SK-MEL-5 (cell line): Measurements from ENCODE around the gene PTH2. TPM values are rescaled to one million over a fixed set of nuclear protein-coding genes. Genes with fewer than 3 reads are reported as not detected.
"Not testable (repeated sequence)": the region's sequence is repeated elsewhere in the genome, so short reads cannot be mapped to it uniquely, and the experiment has no call there.

Source experiments
- DNase-seq: peaks from one replicate; pipeline ENCODE4 v3.0.0-alpha.2; 2016; ENCODE audit warnings: low read depth, low spot score
- in situ Hi-C: cut with HindIII; loops from 2 replicates; pipeline ENCODE4 v1.10.0; 2016; ENCODE audit warnings: low sequenced_read_pairs, high pct_unique_total_duplicates, low pct_unique_long_range_greater_than_20kb
- total RNA-seq: library from RNA; depleted of rRNA; stranded (reverse); fragments of >200 nt; shearing (Covaris generic); gene quantifications from 2 replicates; pipeline ENCODE4 v1.2.3, GENCODE V29; 2014; rRNA removed

PTH2 gene
- total RNA-seq, 1 experiment from 2014 or later, result not detected

GRCh38 chr19:49373174-49373573 lies 50.1 kb downstream of the PTH2 start:
- in situ Hi-C loops, DNase-seq: not testable (repeated sequence)

Other genes starting within 250 kb of the PTH2 start
- 0.05 TPM in 1 of 2 replicates, not detected in the other for gene SLC6A16, start 98.2 kb downstream of the PTH2 start, total RNA-seq
- not detected in 2 replicates for gene CD37, start 88.0 kb downstream of the PTH2 start, total RNA-seq
- gene TEAD2, start 61.0 kb downstream of the PTH2 start, total RNA-seq, result 15.0 and 17.4 TPM in 2 replicates
- 0.53 and 0.59 TPM in 2 replicates for gene DKKL1, start 59.6 kb downstream of the PTH2 start, total RNA-seq
- gene KASH5, start 35.2 kb downstream of the PTH2 start, total RNA-seq, result 0.19 TPM in 1 of 2 replicates, not detected in the other
- gene GFY, start 1.9 kb upstream of the PTH2 start, total RNA-seq, result not detected in 2 replicates
- 1.2 TPM in 2 replicates for gene SLC17A7, start 18.1 kb upstream of the PTH2 start, total RNA-seq
- 60.8 and 64.1 TPM in 2 replicates for gene PIH1D1, start 28.4 kb upstream of the PTH2 start, total RNA-seq
- gene ALDH16A1, start 29.8 kb upstream of the PTH2 start, total RNA-seq, result 15.1 and 16.7 TPM in 2 replicates
- gene FLT3LG, start 50.8 kb upstream of the PTH2 start, total RNA-seq, result 0.27 and 0.37 TPM in 2 replicates
- 3,128 and 3,479 TPM in 2 replicates for gene RPL13A, start 64.2 kb upstream of the PTH2 start, total RNA-seq
- 2,119 and 2,380 TPM in 2 replicates for gene RPS11, start 73.0 kb upstream of the PTH2 start, total RNA-seq
- gene FCGRT, start 89.2 kb upstream of the PTH2 start, total RNA-seq, result 0.69 and 3.1 TPM in 2 replicates
- gene RCN3, start 104.6 kb upstream of the PTH2 start, total RNA-seq, result 0.90 and 1.8 TPM in 2 replicates
- gene NOSIP, start 157.1 kb upstream of the PTH2 start, total RNA-seq, result 38.4 and 46.5 TPM in 2 replicates
- gene PRRG2, start 157.9 kb upstream of the PTH2 start, total RNA-seq, result 0.98 and 6.8 TPM in 2 replicates
- 0.87 and 1.8 TPM in 2 replicates for gene PRR12, start 167.7 kb upstream of the PTH2 start, total RNA-seq
- 4.1 and 4.4 TPM in 2 replicates for gene RRAS, start 216.7 kb upstream of the PTH2 start, total RNA-seq
- gene SCAF1, start 218.8 kb upstream of the PTH2 start, total RNA-seq, result 6.2 and 8.2 TPM in 2 replicates
- 23.3 and 27.6 TPM in 2 replicates for gene IRF3, start 242.4 kb upstream of the PTH2 start, total RNA-seq
- gene BCL2L12, start 242.5 kb upstream of the PTH2 start, total RNA-seq, result 3.1 and 5.3 TPM in 2 replicates